Measurements from ENCODE around the gene PLCXD1. TPM values are rescaled to one million over a fixed set of nuclear protein-coding genes. Genes with fewer than 3 reads are reported as not detected.
"Not testable (repeated sequence)": the region's sequence is repeated elsewhere in the genome, so short reads cannot be mapped to it uniquely, and the experiment has no call there.

The PLCXD1 gene
- total RNA-seq, 1 donor from 2014 or later = 52.4 TPM

GRCh38 chrX:350148-350533 lies 69.0 kb downstream of the PLCXD1 start:
- H3K27me3 Mint-ChIP-seq (ENCODE audit: low read depth) = no peaks in the 10 kb centered on the region
- peaks cover 26% of the 10 kb centered on the region for H3K4me1 Mint-ChIP-seq
- H3K9me3 Mint-ChIP-seq = no peaks in the 10 kb centered on the region
- peak overlapping the region; percentile 97 for H3K27ac Mint-ChIP-seq (ENCODE audit: unreplicated experiment)
- no peak overlapping the region for H3K4me3 Mint-ChIP-seq
- TF ChIP-seq CTCF (conservative IDR thresholded peaks at IDR 0.05) = no peak
- peaks cover 3% of the 10 kb centered on the region for H3K36me3 Mint-ChIP-seq (ENCODE audit: low read depth)
- no peak for DNase-seq (ENCODE audit: low read depth, low spot score)

GRCh38 chrX:350534-351323 lies 69.5 kb downstream of the PLCXD1 start:
- peaks cover 7% of the 10 kb centered on the region for H3K36me3 Mint-ChIP-seq (ENCODE audit: low read depth)
- no peak for DNase-seq (ENCODE audit: low read depth, low spot score)
- no peaks in the 10 kb centered on the region for H3K27me3 Mint-ChIP-seq (ENCODE audit: low read depth)
- peak overlapping the region; percentile 97 for H3K27ac Mint-ChIP-seq (ENCODE audit: unreplicated experiment)
- H3K4me1 Mint-ChIP-seq = peaks cover 32% of the 10 kb centered on the region
- H3K9me3 Mint-ChIP-seq = no peaks in the 10 kb centered on the region
- no peak overlapping the region for H3K4me3 Mint-ChIP-seq
- no peak for TF ChIP-seq CTCF (conservative IDR thresholded peaks at IDR 0.05)

- peaks cover 34% of the 10 kb centered on the region for H3K4me1 Mint-ChIP-seq
- not testable (repeated sequence) for DNase-seq (ENCODE audit: low read depth, low spot score); H3K27ac Mint-ChIP-seq (ENCODE audit: unreplicated experiment); H3K4me3 Mint-ChIP-seq; H3K27me3 Mint-ChIP-seq (ENCODE audit: low read depth); H3K36me3 Mint-ChIP-seq (ENCODE audit: low read depth); H3K9me3 Mint-ChIP-seq
Measured at GRCh38 chrX:351324-351641, 70.1 kb downstream of the PLCXD1 start.

GRCh38 chrX:351736-352135 lies 70.6 kb downstream of the PLCXD1 start:
- Mint-ChIP-seq H3K9me3 (no peaks in the 10 kb centered on the region), H3K27ac (ENCODE audit: unreplicated experiment) (no peak overlapping the region), H3K36me3 (ENCODE audit: low read depth) (peaks cover 13% of the 10 kb centered on the region), H3K4me1 (peaks cover 38% of the 10 kb centered on the region), H3K27me3 (ENCODE audit: low read depth) (no peaks in the 10 kb centered on the region), H3K4me3 (no peak overlapping the region)
- DNase-seq (ENCODE audit: low read depth, low spot score) = no peak
- TF ChIP-seq CTCF (conservative IDR thresholded peaks at IDR 0.05) = no peak

GRCh38 chrX:352181-352580 lies 71.0 kb downstream of the PLCXD1 start:
- Mint-ChIP-seq H3K27ac (ENCODE audit: unreplicated experiment) (no peak overlapping the region), H3K36me3 (ENCODE audit: low read depth) (peaks cover 17% of the 10 kb centered on the region), H3K9me3 (no peaks in the 10 kb centered on the region), H3K27me3 (ENCODE audit: low read depth) (no peaks in the 10 kb centered on the region), H3K4me3 (no peak overlapping the region), H3K4me1 (peaks cover 43% of the 10 kb centered on the region)
- DNase-seq (ENCODE audit: low read depth, low spot score) = no peak
- no peak for TF ChIP-seq CTCF (conservative IDR thresholded peaks at IDR 0.05)

GRCh38 chrX:352582-353314 lies 71.6 kb downstream of the PLCXD1 start:
- Mint-ChIP-seq H3K27ac (ENCODE audit: unreplicated experiment) (no peak overlapping the region), H3K9me3 (no peaks in the 10 kb centered on the region), H3K4me1 (peaks cover 48% of the 10 kb centered on the region), H3K36me3 (ENCODE audit: low read depth) (peaks cover 23% of the 10 kb centered on the region), H3K27me3 (ENCODE audit: low read depth) (no peaks in the 10 kb centered on the region), H3K4me3 (no peak overlapping the region)
- no peak for DNase-seq (ENCODE audit: low read depth, low spot score)
- TF ChIP-seq CTCF (conservative IDR thresholded peaks at IDR 0.05) = no peak

Data from neural crest cell (in vitro differentiated cells).